ENCODE data around the gene ADAMTS20.

GRCh38 chr12:43556057-43556456 lies 4.1 kb upstream of the ADAMTS20 start:
- TF ChIP-seq CTCF (conservative IDR thresholded peaks at IDR 0.05 in 1 of 2, IDR thresholded peaks at IDR 0.05 in 1 of 2; ENCODE audit: low read depth in 1 of 2, low read length in 2 of 2) = no peak
- no peak for TF ChIP-seq EZH2 (IDR thresholded peaks at IDR 0.05; ENCODE audit: low read length, missing control alignments)

Measured in fibroblast of lung (primary cell).